HCT116 (cell line): ENCODE results near the gene NRAP. TPM values are rescaled to one million over a fixed set of nuclear protein-coding genes. Genes with fewer than 3 reads are reported as not detected.

Experiments
- ATAC-seq: fragments of 200-7000 bp; cut with Tn5 transposase; 2 replicates; pipeline ENCODE4 v1.9.1; 2020; ENCODE audit warnings: mild to moderate bottlenecking, moderate library complexity
- BruUV-seq: library from RNA; stranded (reverse); fragments of 400-500 nt; replicated peaks from 2 replicates; lab custom pipeline; 2021; lab: Mats Ljungman, UMichigan
- CTCF ChIA-PET: fragments of 300-600 bp; sonication (Branson Sonifier 250); formaldehyde crosslinking; loops from one replicate; lab custom pipeline; 2021; ENCODE audit warnings: antibody characterized with exemption; lab: Charles Lee
- POLR2A ChIA-PET: fragments of 300-600, 350-600 bp; sonication (Branson Sonifier 250); formaldehyde crosslinking; loops from one replicate; lab custom pipeline; 2021; ENCODE audit warnings: antibody characterized with exemption; lab: Charles Lee
- RAD21 ChIA-PET, 2 experiments: fragments of 300-600 bp; sonication (Branson Sonifier 250); formaldehyde crosslinking; loops; one replicate each; lab custom pipeline; 2023; ENCODE audit warnings: low total read pairs in 2 of 2; ENCODE audit not compliant: uncharacterized antibody in 2 of 2, unreplicated experiment in 2 of 2, low non-redundant PET in 1 of 2; lab: Charles Lee
- DNase-seq: peaks from one replicate; pipeline ENCODE4 v3.0.0-alpha.2; 2010; ENCODE audit warnings: low read depth, low spot score
- H2AFZ ChIP-seq: fragments of 200-600 bp; shearing (Covaris generic), sonication (generic); 2 replicates; pipeline ENCODE4 v1.6.1; 2017; ENCODE audit warnings: low read depth, mixed run types, mixed read lengths, antibody characterized with exemption, low read length; ENCODE audit not compliant: poor library complexity, severe bottlenecking
- H3K27ac ChIP-seq: 2 replicates; pipeline ENCODE4 v1.5.1; 2012; ENCODE audit warnings: low read depth, low read length
- H3K27me3 ChIP-seq: fragments of 200-600 bp; sonication (generic); 2 replicates; pipeline ENCODE4 v1.6.1; 2016; ENCODE audit warnings: mixed run types, low read length, mixed read lengths; ENCODE audit not compliant: insufficient read depth
- H3K36me3 ChIP-seq, 2 experiments: fragments of 200-500 bp in 1 of 2; fragments of 200-600 bp in 1 of 2; sonication (Bioruptor generic) in 1 of 2; sonication (generic) in 1 of 2; 2 replicates each; pipeline versions ENCODE4 v1.5.1 to v1.6.1; 2014 to 2016; ENCODE audit warnings: low read length in 2 of 2, inconsistent platforms in 1 of 2, mixed read lengths in 1 of 2, mixed run types in 1 of 2; ENCODE audit not compliant: insufficient read depth in 2 of 2, control insufficient read depth in 1 of 2
- H3K4me1 ChIP-seq, 2 experiments: fragments of 200-600 bp in 1 of 2; sonication (generic) in 1 of 2; 2 replicates each; pipeline versions ENCODE4 v1.5.1 to v1.6.1; 2012 to 2017; ENCODE audit warnings: low read length in 2 of 2, inconsistent platforms in 1 of 2, mild to moderate bottlenecking in 1 of 2, mixed read lengths in 1 of 2, mixed run types in 1 of 2, moderate library complexity in 1 of 2; ENCODE audit not compliant: insufficient read depth in 2 of 2, control insufficient read depth in 1 of 2
- H3K4me2 ChIP-seq: fragments of 200-600 bp; sonication (generic); 2 replicates; pipeline ENCODE4 v1.6.1; 2017; ENCODE audit warnings: mixed run types, low read length, mixed read lengths
- H3K4me3 ChIP-seq, 2 experiments: fragments of 200-600 bp in 1 of 2; sonication (generic) in 1 of 2; replicated peaks in 1 of 2; 2 replicates each; pipeline ENCODE4 v1.5.1; 2011 to 2016; ENCODE audit warnings: low read length in 2 of 2, control low read depth in 1 of 2, low read depth in 1 of 2, mild to moderate bottlenecking in 1 of 2, mixed read lengths in 1 of 2, mixed run types in 1 of 2
- H3K79me2 ChIP-seq: fragments of 200-600 bp; sonication (generic); 2 replicates; pipeline ENCODE4 v1.6.1; 2017; ENCODE audit warnings: mild to moderate bottlenecking, mixed run types, low read length, moderate library complexity, mixed read lengths; ENCODE audit not compliant: insufficient read depth
- H3K9ac ChIP-seq: fragments of 200-600 bp; sonication (generic); 2 replicates; pipeline ENCODE4 v1.6.1; 2016; ENCODE audit warnings: low read length, mixed read lengths
- H3K9me2 ChIP-seq: fragments of 200-600 bp; sonication (generic), shearing (Covaris generic); 2 replicates; pipeline ENCODE4 v1.6.1; 2017; ENCODE audit warnings: mixed run types, mild to moderate bottlenecking, moderate library complexity; ENCODE audit not compliant: insufficient read depth
- H3K9me3 ChIP-seq, 2 experiments: fragments of 200-500 bp in 1 of 2; fragments of 200-600 bp in 1 of 2; sonication (Bioruptor generic) in 1 of 2; sonication (generic) in 1 of 2; 2 replicates each; pipeline ENCODE4 v1.6.1; 2014 to 2017; ENCODE audit warnings: low read length in 2 of 2, mixed read lengths in 2 of 2, inconsistent platforms in 1 of 2, low read depth in 1 of 2, mild to moderate bottlenecking in 1 of 2, mixed run types in 1 of 2, moderate library complexity in 1 of 2; ENCODE audit not compliant: control insufficient read depth in 1 of 2, insufficient read depth in 1 of 2
- H4K20me1 ChIP-seq: fragments of 200-600 bp; sonication (generic), shearing (Covaris generic); 2 replicates; pipeline ENCODE4 v1.6.1; 2017; ENCODE audit warnings: mixed run types, mild to moderate bottlenecking, moderate library complexity; ENCODE audit not compliant: insufficient read depth
- CBX3 ChIP-seq: IDR thresholded peaks from 2 replicates; pipeline ENCODE4 v1.6.1; 2012; ENCODE audit warnings: low read depth
- CEBPB ChIP-seq: IDR thresholded peaks from 2 replicates; pipeline ENCODE4 v1.6.1; 2012; ENCODE audit warnings: low read depth
- EGR1 ChIP-seq: IDR thresholded peaks from 2 replicates; pipeline ENCODE4 v1.6.1; 2012; ENCODE audit warnings: low read depth
- ELF1 ChIP-seq: IDR thresholded peaks from 2 replicates; pipeline ENCODE4 v1.6.1; 2012; ENCODE audit warnings: low read depth, borderline replicate concordance
- EZH2 ChIP-seq: fragments of 200-600 bp; sonication (generic); IDR thresholded peaks from 2 replicates; pipeline ENCODE4 v1.6.1; 2017; ENCODE audit warnings: antibody characterized with exemption, mixed run types
- EZH2phosphoT487 ChIP-seq: fragments of 200-600 bp; IDR thresholded peaks from 2 replicates; pipeline ENCODE4 v1.6.1; 2018; ENCODE audit warnings: antibody characterized with exemption, borderline replicate concordance
- FOSL1 ChIP-seq: IDR thresholded peaks from 2 replicates; pipeline ENCODE4 v1.6.1; 2012; ENCODE audit warnings: low read depth
- JUND ChIP-seq: IDR thresholded peaks from 2 replicates; pipeline ENCODE4 v1.6.1; 2012
- POLR2A ChIP-seq: IDR thresholded peaks from 2 replicates; pipeline ENCODE4 v1.7.0; 2011; ENCODE audit warnings: borderline replicate concordance; ENCODE audit not compliant: insufficient read depth, insufficient read length; ENCODE audit errors: extremely low read depth
- RAD21 ChIP-seq: IDR thresholded peaks from 2 replicates; pipeline ENCODE4 v1.6.1; 2012; ENCODE audit warnings: low read depth, mild to moderate bottlenecking
- SIN3A ChIP-seq: IDR thresholded peaks from 2 replicates; pipeline ENCODE4 v1.6.1; 2012; ENCODE audit warnings: low read depth
- SRF ChIP-seq: IDR thresholded peaks from 2 replicates; pipeline ENCODE4 v1.6.1; 2012; ENCODE audit warnings: low read depth
- TCF7L2 ChIP-seq: IDR thresholded peaks from 2 replicates; pipeline ENCODE4 v1.7.0; 2011; ENCODE audit warnings: borderline replicate concordance, inconsistent platforms; ENCODE audit not compliant: insufficient read depth, insufficient read length; ENCODE audit errors: extremely low read depth
- YY1 ChIP-seq: IDR thresholded peaks from 2 replicates; pipeline ENCODE4 v1.6.1; 2011; ENCODE audit warnings: low read length, low read depth, moderate library complexity, mild to moderate bottlenecking; ENCODE audit not compliant: insufficient replicate concordance; ENCODE audit errors: extremely low read depth
- ZFX ChIP-seq: fragments of 450-650 bp; IDR thresholded peaks from 2 replicates; pipeline ENCODE4 v1.6.1; 2017
- ZNF274 ChIP-seq: fragments of 200-500 bp; sonication (Bioruptor generic); IDR thresholded peaks from 2 replicates; pipeline ENCODE4 v1.6.1; 2014; ENCODE audit warnings: mild to moderate bottlenecking, low read depth, low read length, inconsistent platforms
- intact Hi-C: fragments of 100-400 bp; cut with micrococcal nuclease; formaldehyde crosslinking; loops from 2 replicates; pipeline ENCODE4 v1.10.0; 2022
- total RNA-seq: library from RNA; stranded (reverse); gene quantifications from one replicate; pipeline ENCODE4 v1.2.1, GENCODE V29; 2021; ENCODE audit not compliant: unreplicated experiment
- TF ChIP-seq, protein P1 (sequence below): IDR thresholded peaks from 2 replicates; pipeline ENCODE4 v1.6.1; 2012; ENCODE audit warnings: low read depth
- TF ChIP-seq, protein P2 (sequence below), 3 experiments: fragments of 200-600 bp in 1 of 3; sonication (generic) in 1 of 3; IDR thresholded peaks in 2 of 3; conservative IDR thresholded peaks in 1 of 3; 2 replicates each; pipeline ENCODE4 v1.5.1; 2012 to 2017; ENCODE audit warnings: low read depth in 2 of 3, low read length in 2 of 3, antibody characterized with exemption in 1 of 3, borderline replicate concordance in 1 of 3, control low read depth in 1 of 3, mild to moderate bottlenecking in 1 of 3, mixed read lengths in 1 of 3, mixed run types in 1 of 3, moderate library complexity in 1 of 3; ENCODE audit not compliant: insufficient read depth in 1 of 3
- TF ChIP-seq, protein P3 (sequence below): IDR thresholded peaks from 2 replicates; pipeline ENCODE4 v1.6.1; 2012
- TF ChIP-seq, protein P4 (sequence below): IDR thresholded peaks from 2 replicates; pipeline ENCODE4 v1.6.1; 2011; ENCODE audit warnings: mild to moderate bottlenecking, low read length, moderate library complexity; ENCODE audit not compliant: insufficient replicate concordance; ENCODE audit errors: extremely low read depth

Gene NRAP
- total RNA-seq, 1 experiment from 2014 or later, result not detected

DNA sequence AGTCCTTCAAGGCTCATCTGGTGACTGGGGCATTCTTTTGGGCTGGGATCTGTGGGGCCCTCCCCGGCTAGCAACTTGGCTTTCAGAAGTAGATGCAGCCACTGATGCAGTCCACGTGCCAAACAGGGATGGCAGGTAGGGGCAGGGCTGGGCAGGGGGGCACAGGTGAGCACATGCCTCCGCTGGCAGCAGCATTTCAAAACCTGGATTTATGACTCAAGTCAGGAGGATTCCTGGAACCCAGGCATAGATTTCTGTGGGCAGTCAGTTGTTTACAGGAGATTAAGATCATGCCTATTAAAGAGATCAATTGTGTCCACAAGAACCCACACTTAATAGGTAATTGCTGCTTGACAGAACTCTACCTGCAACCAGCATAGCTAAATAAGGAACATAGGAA is 111.8 kb downstream of the NRAP start:
- Histone ChIP-seq H2AFZ (no peak overlapping the region), H3K9me3 (no peaks in the 10 kb centered on the region), H3K36me3 (no peaks in the 10 kb centered on the region), H3K4me2 (no peak overlapping the region), H3K4me3 (no peak overlapping the region), H3K27me3 (0 out of 2 replicates have a peak, but pooled peaks cover 3% of the 10 kb centered on the region), H3K4me1 (no peaks in the 10 kb centered on the region), H3K79me2 (no peaks in the 10 kb centered on the region), H3K27ac (no peak overlapping the region), H3K9me2 (no peaks in the 10 kb centered on the region), H3K9ac (no peak overlapping the region), H4K20me1 (no peaks in the 10 kb centered on the region)
- CTCF ChIA-PET, result no interaction called here
- POLR2A ChIA-PET, result no interaction called here
- no peak for ATAC-seq
- no peak for DNase-seq
- BruUV-seq, result no TSS peak
- intact Hi-C loops, result no loop called here
- RAD21 ChIA-PET, result no interaction called here
- TF ChIP-seq TCF7L2, result no peak
- TF ChIP-seq CEBPB, result no peak
- no peak for TF ChIP-seq EGR1
- TF ChIP-seq, protein P1, sequence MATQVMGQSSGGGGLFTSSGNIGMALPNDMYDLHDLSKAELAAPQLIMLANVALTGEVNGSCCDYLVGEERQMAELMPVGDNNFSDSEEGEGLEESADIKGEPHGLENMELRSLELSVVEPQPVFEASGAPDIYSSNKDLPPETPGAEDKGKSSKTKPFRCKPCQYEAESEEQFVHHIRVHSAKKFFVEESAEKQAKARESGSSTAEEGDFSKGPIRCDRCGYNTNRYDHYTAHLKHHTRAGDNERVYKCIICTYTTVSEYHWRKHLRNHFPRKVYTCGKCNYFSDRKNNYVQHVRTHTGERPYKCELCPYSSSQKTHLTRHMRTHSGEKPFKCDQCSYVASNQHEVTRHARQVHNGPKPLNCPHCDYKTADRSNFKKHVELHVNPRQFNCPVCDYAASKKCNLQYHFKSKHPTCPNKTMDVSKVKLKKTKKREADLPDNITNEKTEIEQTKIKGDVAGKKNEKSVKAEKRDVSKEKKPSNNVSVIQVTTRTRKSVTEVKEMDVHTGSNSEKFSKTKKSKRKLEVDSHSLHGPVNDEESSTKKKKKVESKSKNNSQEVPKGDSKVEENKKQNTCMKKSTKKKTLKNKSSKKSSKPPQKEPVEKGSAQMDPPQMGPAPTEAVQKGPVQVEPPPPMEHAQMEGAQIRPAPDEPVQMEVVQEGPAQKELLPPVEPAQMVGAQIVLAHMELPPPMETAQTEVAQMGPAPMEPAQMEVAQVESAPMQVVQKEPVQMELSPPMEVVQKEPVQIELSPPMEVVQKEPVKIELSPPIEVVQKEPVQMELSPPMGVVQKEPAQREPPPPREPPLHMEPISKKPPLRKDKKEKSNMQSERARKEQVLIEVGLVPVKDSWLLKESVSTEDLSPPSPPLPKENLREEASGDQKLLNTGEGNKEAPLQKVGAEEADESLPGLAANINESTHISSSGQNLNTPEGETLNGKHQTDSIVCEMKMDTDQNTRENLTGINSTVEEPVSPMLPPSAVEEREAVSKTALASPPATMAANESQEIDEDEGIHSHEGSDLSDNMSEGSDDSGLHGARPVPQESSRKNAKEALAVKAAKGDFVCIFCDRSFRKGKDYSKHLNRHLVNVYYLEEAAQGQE, result no peak
- no peak for TF ChIP-seq ZNF274
- no peak for TF ChIP-seq ZFX
- TF ChIP-seq CBX3, result no peak
- TF ChIP-seq RAD21, result no peak
- TF ChIP-seq JUND, result no peak
- TF ChIP-seq, protein P2, sequence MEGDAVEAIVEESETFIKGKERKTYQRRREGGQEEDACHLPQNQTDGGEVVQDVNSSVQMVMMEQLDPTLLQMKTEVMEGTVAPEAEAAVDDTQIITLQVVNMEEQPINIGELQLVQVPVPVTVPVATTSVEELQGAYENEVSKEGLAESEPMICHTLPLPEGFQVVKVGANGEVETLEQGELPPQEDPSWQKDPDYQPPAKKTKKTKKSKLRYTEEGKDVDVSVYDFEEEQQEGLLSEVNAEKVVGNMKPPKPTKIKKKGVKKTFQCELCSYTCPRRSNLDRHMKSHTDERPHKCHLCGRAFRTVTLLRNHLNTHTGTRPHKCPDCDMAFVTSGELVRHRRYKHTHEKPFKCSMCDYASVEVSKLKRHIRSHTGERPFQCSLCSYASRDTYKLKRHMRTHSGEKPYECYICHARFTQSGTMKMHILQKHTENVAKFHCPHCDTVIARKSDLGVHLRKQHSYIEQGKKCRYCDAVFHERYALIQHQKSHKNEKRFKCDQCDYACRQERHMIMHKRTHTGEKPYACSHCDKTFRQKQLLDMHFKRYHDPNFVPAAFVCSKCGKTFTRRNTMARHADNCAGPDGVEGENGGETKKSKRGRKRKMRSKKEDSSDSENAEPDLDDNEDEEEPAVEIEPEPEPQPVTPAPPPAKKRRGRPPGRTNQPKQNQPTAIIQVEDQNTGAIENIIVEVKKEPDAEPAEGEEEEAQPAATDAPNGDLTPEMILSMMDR (IDR thresholded peaks at IDR 0.05 in 2 of 3, conservative IDR thresholded peaks at IDR 0.05 in 1 of 3; ENCODE audit: borderline replicate concordance in 1 of 3, insufficient read depth in 1 of 3, low read depth in 2 of 3, low read length in 2 of 3), result no peak
- TF ChIP-seq POLR2A, result no peak
- TF ChIP-seq SRF, result no peak
- no peak for TF ChIP-seq SIN3A
- no peak for TF ChIP-seq ELF1
- no peak for TF ChIP-seq FOSL1
- TF ChIP-seq, protein P3, sequence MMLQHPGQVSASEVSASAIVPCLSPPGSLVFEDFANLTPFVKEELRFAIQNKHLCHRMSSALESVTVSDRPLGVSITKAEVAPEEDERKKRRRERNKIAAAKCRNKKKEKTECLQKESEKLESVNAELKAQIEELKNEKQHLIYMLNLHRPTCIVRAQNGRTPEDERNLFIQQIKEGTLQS, result no peak
- no peak for TF ChIP-seq EZH2
- TF ChIP-seq YY1, result no peak
- TF ChIP-seq, protein P4, sequence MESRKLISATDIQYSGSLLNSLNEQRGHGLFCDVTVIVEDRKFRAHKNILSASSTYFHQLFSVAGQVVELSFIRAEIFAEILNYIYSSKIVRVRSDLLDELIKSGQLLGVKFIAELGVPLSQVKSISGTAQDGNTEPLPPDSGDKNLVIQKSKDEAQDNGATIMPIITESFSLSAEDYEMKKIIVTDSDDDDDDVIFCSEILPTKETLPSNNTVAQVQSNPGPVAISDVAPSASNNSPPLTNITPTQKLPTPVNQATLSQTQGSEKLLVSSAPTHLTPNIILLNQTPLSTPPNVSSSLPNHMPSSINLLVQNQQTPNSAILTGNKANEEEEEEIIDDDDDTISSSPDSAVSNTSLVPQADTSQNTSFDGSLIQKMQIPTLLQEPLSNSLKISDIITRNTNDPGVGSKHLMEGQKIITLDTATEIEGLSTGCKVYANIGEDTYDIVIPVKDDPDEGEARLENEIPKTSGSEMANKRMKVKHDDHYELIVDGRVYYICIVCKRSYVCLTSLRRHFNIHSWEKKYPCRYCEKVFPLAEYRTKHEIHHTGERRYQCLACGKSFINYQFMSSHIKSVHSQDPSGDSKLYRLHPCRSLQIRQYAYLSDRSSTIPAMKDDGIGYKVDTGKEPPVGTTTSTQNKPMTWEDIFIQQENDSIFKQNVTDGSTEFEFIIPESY, result no peak
- no peak for TF ChIP-seq EZH2phosphoT487
